A549 (cell line): ENCODE measurements around the gene SIRT3.

Experiments used
- CEBPB ChIP-seq, 2 experiments: fragments of >200 bp in 1 of 2; sonication (Bioruptor Twin) in 1 of 2; formaldehyde crosslinking in 1 of 2; IDR thresholded peaks; 2 replicates each; pipeline ENCODE4 v1.6.1; 2012 to 2016
- CTCF ChIP-seq: fragments of >200 bp; sonication (Bioruptor Twin); formaldehyde crosslinking; IDR thresholded peaks from 3 replicates; pipeline ENCODE4 v1.5.1; 2016
- EP300 ChIP-seq, 2 experiments: fragments of >200 bp; sonication (Bioruptor Twin); formaldehyde crosslinking; IDR thresholded peaks; 2 replicates in 1 of 2; 3 replicates in 1 of 2; pipeline ENCODE4 v1.6.1; 2016 to 2017
- HOXB5 ChIP-seq: fragments of 250-450 bp; sonication (Bioruptor Pico); IDR thresholded peaks from 2 replicates; pipeline ENCODE4 v1.5.0; 2020; ENCODE audit warnings: mild to moderate bottlenecking, moderate library complexity
- POLR2AphosphoS2 ChIP-seq: conservative IDR thresholded peaks from 2 replicates; pipeline ENCODE4 v1.6.1; 2012; ENCODE audit warnings: low read length, improper control_type of control experiment, inconsistent platforms

- TF ChIP-seq POLR2AphosphoS2 = no peak
- no peak for TF ChIP-seq CTCF
- no peak for TF ChIP-seq EP300 (IDR thresholded peaks at IDR 0.05)
- no peak for TF ChIP-seq HOXB5
- no peak for TF ChIP-seq CEBPB (IDR thresholded peaks at IDR 0.05)
Observed at GRCh38 chr11:212150-213100, 23.7 kb downstream of the SIRT3 start.
